Endothelial cell of umbilical vein (primary cell): ENCODE data around the gene PPP1R12C. TPM values are rescaled to one million over a fixed set of nuclear protein-coding genes. Genes with fewer than 3 reads are reported as not detected.

Source experiments
- BruUV-seq: library from RNA; stranded (reverse); fragments of 400-500 nt; replicated peaks from 2 replicates; lab custom pipeline; 2021; lab: Mats Ljungman, UMichigan
- CTCF ChIA-PET: fragments of 300-600, 350-600 bp; sonication (Branson Sonifier 250); formaldehyde crosslinking; loops from one replicate; lab custom pipeline; 2021; ENCODE audit warnings: antibody characterized with exemption, inconsistent platforms; lab: Charles Lee
- POLR2A ChIA-PET: fragments of 300-600, 350-600 bp; sonication (Branson Sonifier 250); formaldehyde crosslinking; loops from one replicate; lab custom pipeline; 2021; ENCODE audit warnings: antibody characterized with exemption, inconsistent platforms; lab: Charles Lee
- DNase-seq: peaks from one replicate; pipeline ENCODE4 v3.0.0-alpha.2; 2011; ENCODE audit warnings: low read depth, low spot score
- FAIRE-seq: peaks from 2 replicates; lab custom pipeline; 2011; peaks lifted over from hg19 to GRCh38; lab: Jason Lieb, UNC
- H2AFZ ChIP-seq: 2 replicates; pipeline ENCODE4 v1.6.0; 2012; ENCODE audit warnings: low read depth, low read length, control low read depth, inconsistent platforms
- H3K27ac ChIP-seq: 2 replicates; pipeline ENCODE4 v1.5.1; 2011; ENCODE audit warnings: low read depth, mild to moderate bottlenecking, control low read depth, low read length, moderate library complexity; ENCODE audit not compliant: insufficient read depth
- H3K27me3 ChIP-seq, 2 experiments: 2 replicates each; pipeline versions ENCODE4 v1.6.0 to v1.6.1; 2011; ENCODE audit warnings: low read length in 2 of 2, mixed read lengths in 1 of 2; ENCODE audit not compliant: control insufficient read depth in 2 of 2, insufficient read depth in 2 of 2
- H3K36me3 ChIP-seq, 2 experiments: 2 replicates in 1 of 2; 3 replicates in 1 of 2; pipeline ENCODE4 v1.5.1; 2011; ENCODE audit warnings: low read length in 2 of 2, mild to moderate bottlenecking in 1 of 2, moderate library complexity in 1 of 2; ENCODE audit not compliant: control insufficient read depth in 2 of 2, insufficient read depth in 2 of 2; ENCODE audit errors: extremely low read depth in 1 of 2
- H3K4me1 ChIP-seq: 3 replicates; pipeline ENCODE4 v1.5.1; 2011; ENCODE audit warnings: mild to moderate bottlenecking, low read length; ENCODE audit not compliant: control insufficient read depth, insufficient read depth; ENCODE audit errors: extremely low read depth
- H3K4me2 ChIP-seq: 2 replicates; pipeline ENCODE4 v1.6.1; 2011; ENCODE audit warnings: low read length, control low read depth, mixed read lengths; ENCODE audit not compliant: insufficient read depth
- H3K4me3 ChIP-seq, 3 experiments: fragments of 200-600 bp in 1 of 3; sonication (generic), shearing (Covaris generic) in 1 of 3; replicated peaks in 1 of 3; 2 replicates each; pipeline ENCODE4 v1.5.1; 2011 to 2016; ENCODE audit warnings: control low read depth in 3 of 3, low read length in 3 of 3, mild to moderate bottlenecking in 2 of 3, inconsistent platforms in 1 of 3, low read depth in 1 of 3, moderate library complexity in 1 of 3; ENCODE audit not compliant: insufficient read depth in 1 of 3
- H3K79me2 ChIP-seq: 2 replicates; pipeline ENCODE4 v1.6.0; 2012; ENCODE audit warnings: low read length, inconsistent platforms; ENCODE audit not compliant: control insufficient read depth, insufficient read depth
- H3K9ac ChIP-seq: replicated peaks from 2 replicates; pipeline ENCODE3; 2011; ENCODE audit warnings: low read length, control low read depth; ENCODE audit not compliant: insufficient read depth; ENCODE audit errors: extremely low read depth
- H3K9me1 ChIP-seq: replicated peaks from 3 replicates; pipeline ENCODE4 v1.6.0; 2011; ENCODE audit warnings: mild to moderate bottlenecking, low read length; ENCODE audit not compliant: control insufficient read depth, insufficient read depth; ENCODE audit errors: extremely low read depth
- H3K9me3 ChIP-seq: replicated peaks from 2 replicates; pipeline ENCODE4 v1.5.1; 2012; ENCODE audit warnings: low read length, inconsistent platforms; ENCODE audit not compliant: control insufficient read depth, insufficient read depth
- H4K20me1 ChIP-seq: replicated peaks from 2 replicates; pipeline ENCODE3; 2011; ENCODE audit warnings: mild to moderate bottlenecking, low read length; ENCODE audit not compliant: control insufficient read depth, insufficient read depth; ENCODE audit errors: extremely low read depth
- CTCF ChIP-seq, 2 donors: IDR thresholded peaks; 1 replicate in 1 of 2; 2 replicates in 1 of 2; pipeline ENCODE4 v1.5.1; 2011; ENCODE audit warnings: low read length in 2 of 2, mild to moderate bottlenecking in 2 of 2, moderate library complexity in 2 of 2, control low read depth in 1 of 2, inconsistent platforms in 1 of 2, low read depth in 1 of 2; ENCODE audit not compliant: insufficient read depth in 1 of 2; ENCODE audit errors: extremely low read depth in 1 of 2
- EZH2 ChIP-seq: IDR thresholded peaks from 2 replicates; pipeline ENCODE4 v1.6.1; 2012; ENCODE audit warnings: borderline replicate concordance, low read depth, mild to moderate bottlenecking, moderate library complexity, low read length, inconsistent platforms; ENCODE audit not compliant: severe bottlenecking
- FOS ChIP-seq: IDR thresholded peaks from 2 replicates; pipeline ENCODE4 v1.6.1; 2011; ENCODE audit warnings: mild to moderate bottlenecking, low read length, moderate library complexity, borderline replicate concordance; ENCODE audit not compliant: insufficient read depth
- GATA2 ChIP-seq: IDR thresholded peaks from 2 replicates; pipeline ENCODE4 v1.7.0; 2011; ENCODE audit warnings: low read depth, mild to moderate bottlenecking, moderate library complexity, mixed read lengths, low read length; ENCODE audit not compliant: insufficient read length, insufficient read depth
- JUN ChIP-seq: IDR thresholded peaks from 2 replicates; pipeline ENCODE4 v1.6.1; 2011; ENCODE audit warnings: borderline replicate concordance, low read depth; ENCODE audit not compliant: insufficient read length, insufficient read depth
- MAX ChIP-seq: IDR thresholded peaks from 2 replicates; pipeline ENCODE4 v1.6.1; 2011; ENCODE audit not compliant: insufficient read depth, insufficient read length
- POLR2A ChIP-seq: IDR thresholded peaks from 2 replicates; pipeline ENCODE4 v1.6.1; 2012; ENCODE audit warnings: low read depth, mild to moderate bottlenecking, control low read depth, low read length
- POLR2AphosphoS5 ChIP-seq: IDR thresholded peaks from 2 replicates; pipeline ENCODE4 v1.6.1; 2012; ENCODE audit warnings: low read depth, mild to moderate bottlenecking, control low read depth, low read length, moderate library complexity; ENCODE audit not compliant: insufficient read depth
- dilution Hi-C: fragments of 300-500 bp; cut with MboI; formaldehyde crosslinking; loops from one replicate; pipeline ENCODE4 v1.15.0; 2019; ENCODE audit warnings: low sequenced_read_pairs; ENCODE audit not compliant: extremely low pct_ligation_motif_present
- intact Hi-C: fragments of 100-400 bp; cut with micrococcal nuclease; formaldehyde crosslinking; loops from one replicate; pipeline ENCODE4 v1.10.0; 2022
- polyA plus RNA-seq, 4 experiments: library from polyadenylated mRNA; depleted of rRNA in 3 of 4; stranded (reverse) in 3 of 4; unstranded in 1 of 4; fragments of >200 nt; gene quantifications; 2 replicates each; pipeline versions ENCODE4 v1.2.1 to v1.2.3, GENCODE V29; 2011 to 2012; ENCODE audit warnings: missing spikeins in 1 of 4
- total RNA-seq: library from RNA; stranded (reverse); gene quantifications from 2 replicates; pipeline ENCODE4 v1.2.3, GENCODE V29; 2021

PPP1R12C gene
- total and polyA plus RNA-seq, 2 donors (not counting 3 experiments of a cell fraction or from before 2014, with no cell fraction given): 69.5 to 149 TPM

DNA sequence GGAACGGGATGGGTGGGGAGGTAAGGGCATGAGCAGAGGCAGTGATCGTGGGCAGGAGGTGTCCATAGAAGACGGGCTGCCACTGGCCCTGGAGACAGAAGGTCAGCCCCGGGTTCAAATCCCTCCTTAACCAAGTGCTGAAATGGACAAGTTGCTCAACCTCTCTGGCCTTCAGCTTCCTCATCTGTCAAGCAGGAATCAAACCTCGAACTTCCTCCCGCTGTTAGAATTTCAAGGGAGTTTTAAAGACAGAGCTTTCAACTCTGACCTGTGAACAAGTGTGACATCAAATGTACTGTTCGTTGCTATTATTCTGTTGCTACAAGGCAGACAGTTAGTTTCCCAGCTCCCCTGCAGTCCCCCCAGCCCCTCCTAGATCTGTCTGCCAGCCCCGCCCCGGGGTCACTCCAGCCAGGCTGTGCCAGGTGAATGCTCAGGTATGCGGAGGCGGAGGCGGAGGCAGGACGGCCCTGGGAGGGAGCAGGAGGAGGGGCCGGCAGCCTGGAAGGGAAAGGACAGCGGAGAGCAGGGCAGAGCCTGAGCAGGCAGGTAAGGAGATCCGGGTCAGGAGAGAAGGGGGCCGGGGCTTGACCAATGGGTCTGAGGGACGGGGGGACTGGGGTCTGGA, 42.0 kb downstream of the PPP1R12C start, which contains the start of gene EPS8L1:
Gene EPS8L1 (plus strand): TSS at position 499 of the 628 bp plus-strand sequence. CDS start 576 bp downstream, outside the sequence.
- BruUV-seq: no TSS peak
- intact Hi-C loops (no loop called here), dilution Hi-C loops (no loop called here)
- FAIRE-seq (no peak), DNase-seq (no peak)
- ChIA-PET CTCF (no interaction called here), POLR2A (no interaction called here)
- Histone ChIP-seq H4K20me1 (no peaks in the 10 kb centered on the region), H3K27me3 (no peaks in the 10 kb centered on the region), H3K9ac (no peak within 1 kb of the TSS), H2AFZ (no peak within 1 kb of the TSS), H3K79me2 (no peaks in the 10 kb centered on the region), H3K36me3 (no peaks in the 10 kb centered on the region), H3K27ac (no peak within 1 kb of the TSS), H3K4me1 (peaks cover 2% of the 10 kb centered on the region), H3K9me1 (no peaks in the 10 kb centered on the region), H3K9me3 (no peaks in the 10 kb centered on the region), H3K4me2 (no peak within 1 kb of the TSS), H3K4me3 (no peak within 1 kb of the TSS)
- TF ChIP-seq POLR2AphosphoS5 (no peak), EZH2 (no peak), MAX (no peak), CTCF (IDR thresholded peaks at IDR 0.05; ENCODE audit: extremely low read depth in 1 of 2, insufficient read depth in 1 of 2, low read depth in 1 of 2, low read length in 2 of 2) (no peak), POLR2A (no peak), GATA2 (no peak), FOS (no peak), JUN (no peak)
